Measurements from ENCODE around the gene CCDC14. TPM values are rescaled to one million over a fixed set of nuclear protein-coding genes. Genes with fewer than 3 reads are reported as not detected.
"Not testable (repeated sequence)": the region's sequence is repeated elsewhere in the genome, so short reads cannot be mapped to it uniquely, and the experiment has no call there.

CCDC14 gene, protein sequence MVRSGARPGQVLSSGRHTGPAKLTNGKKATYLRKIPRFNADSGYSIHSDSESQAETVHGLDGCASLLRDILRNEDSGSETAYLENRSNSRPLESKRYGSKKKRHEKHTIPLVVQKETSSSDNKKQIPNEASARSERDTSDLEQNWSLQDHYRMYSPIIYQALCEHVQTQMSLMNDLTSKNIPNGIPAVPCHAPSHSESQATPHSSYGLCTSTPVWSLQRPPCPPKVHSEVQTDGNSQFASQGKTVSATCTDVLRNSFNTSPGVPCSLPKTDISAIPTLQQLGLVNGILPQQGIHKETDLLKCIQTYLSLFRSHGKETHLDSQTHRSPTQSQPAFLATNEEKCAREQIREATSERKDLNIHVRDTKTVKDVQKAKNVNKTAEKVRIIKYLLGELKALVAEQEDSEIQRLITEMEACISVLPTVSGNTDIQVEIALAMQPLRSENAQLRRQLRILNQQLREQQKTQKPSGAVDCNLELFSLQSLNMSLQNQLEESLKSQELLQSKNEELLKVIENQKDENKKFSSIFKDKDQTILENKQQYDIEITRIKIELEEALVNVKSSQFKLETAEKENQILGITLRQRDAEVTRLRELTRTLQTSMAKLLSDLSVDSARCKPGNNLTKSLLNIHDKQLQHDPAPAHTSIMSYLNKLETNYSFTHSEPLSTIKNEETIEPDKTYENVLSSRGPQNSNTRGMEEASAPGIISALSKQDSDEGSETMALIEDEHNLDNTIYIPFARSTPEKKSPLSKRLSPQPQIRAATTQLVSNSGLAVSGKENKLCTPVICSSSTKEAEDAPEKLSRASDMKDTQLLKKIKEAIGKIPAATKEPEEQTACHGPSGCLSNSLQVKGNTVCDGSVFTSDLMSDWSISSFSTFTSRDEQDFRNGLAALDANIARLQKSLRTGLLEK
- total RNA-seq, result 10 to 100 TPM in 1 of 4 donors, 1 to 10 TPM in 3; 3.9 to 16.7 (median 6.4) TPM

- Histone ChIP-seq H3K4me3 (peak within 1 kb of the TSS; percentile 68 to 89 (median 78)), H3K9me3 (no peaks in the 10 kb centered on the region), H3K27me3 (no peaks in the 10 kb centered on the region), H3K36me3 (no peaks in the 10 kb centered on the region), H3K27ac (peak within 1 kb of the TSS; percentile 76 to 80 (median 76)), H3K4me1 (peaks cover 8 to 10% of the 10 kb centered on the region in 2 donors)
- DNase-seq, result peak; percentile 81 to 90
- intact Hi-C loops (cut with DNase I; ENCODE audit: low total_unique reads), result loop anchor here (2.0 to 10.0 kb wide), 2 partner anchors 72 to 76 kb away; partner anchors contain the start of genes KALRN and MYLK
- peak; percentile 97 to 98 for ATAC-seq
- in situ Hi-C loops (cut with MboI; ENCODE audit: low sequenced_read_pairs in 4 of 4), result no loop called here
- TF ChIP-seq, protein P1, sequence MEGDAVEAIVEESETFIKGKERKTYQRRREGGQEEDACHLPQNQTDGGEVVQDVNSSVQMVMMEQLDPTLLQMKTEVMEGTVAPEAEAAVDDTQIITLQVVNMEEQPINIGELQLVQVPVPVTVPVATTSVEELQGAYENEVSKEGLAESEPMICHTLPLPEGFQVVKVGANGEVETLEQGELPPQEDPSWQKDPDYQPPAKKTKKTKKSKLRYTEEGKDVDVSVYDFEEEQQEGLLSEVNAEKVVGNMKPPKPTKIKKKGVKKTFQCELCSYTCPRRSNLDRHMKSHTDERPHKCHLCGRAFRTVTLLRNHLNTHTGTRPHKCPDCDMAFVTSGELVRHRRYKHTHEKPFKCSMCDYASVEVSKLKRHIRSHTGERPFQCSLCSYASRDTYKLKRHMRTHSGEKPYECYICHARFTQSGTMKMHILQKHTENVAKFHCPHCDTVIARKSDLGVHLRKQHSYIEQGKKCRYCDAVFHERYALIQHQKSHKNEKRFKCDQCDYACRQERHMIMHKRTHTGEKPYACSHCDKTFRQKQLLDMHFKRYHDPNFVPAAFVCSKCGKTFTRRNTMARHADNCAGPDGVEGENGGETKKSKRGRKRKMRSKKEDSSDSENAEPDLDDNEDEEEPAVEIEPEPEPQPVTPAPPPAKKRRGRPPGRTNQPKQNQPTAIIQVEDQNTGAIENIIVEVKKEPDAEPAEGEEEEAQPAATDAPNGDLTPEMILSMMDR (IDR thresholded peaks at IDR 0.05 in 4 of 5, conservative IDR thresholded peaks at IDR 0.05 in 1 of 5), result no peak
- peak; percentile 58 to 62 for TF ChIP-seq POLR2A (IDR thresholded peaks at IDR 0.05)
Observed at GRCh38 chr3:123960781-123961507, at the start of gene CCDC14. Gene CCDC14 (minus strand): TSS chr3:123961229. CDS start chr3:123961173, 56 bp downstream.

DNA sequence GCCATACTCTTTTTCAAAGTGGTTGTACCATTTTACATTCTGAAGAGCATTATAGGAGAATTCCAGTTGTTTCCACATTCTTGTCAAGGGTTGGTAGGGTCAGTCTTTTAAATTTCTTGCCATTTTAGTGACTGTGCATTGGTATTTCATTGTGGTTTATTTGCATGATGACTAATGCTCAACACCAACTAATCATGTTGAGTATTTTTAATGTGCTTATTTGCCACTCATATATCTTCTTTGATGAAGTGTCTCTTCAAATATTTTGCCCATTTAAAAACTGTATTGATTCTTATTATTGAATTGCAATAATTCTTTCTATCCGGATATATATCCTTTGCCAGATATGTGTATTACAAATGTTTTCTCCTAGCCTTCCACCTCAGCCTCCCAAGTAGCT is 47.3 kb upstream of the CCDC14 start:
- DNase-seq; H3K9me3 ChIP-seq; ATAC-seq; H3K36me3 ChIP-seq; H3K4me1 ChIP-seq; H3K27me3 ChIP-seq; H3K27ac ChIP-seq; H3K4me3 ChIP-seq; intact Hi-C loops (cut with DNase I; ENCODE audit: low total_unique reads): not testable (repeated sequence)
- in situ Hi-C loops (cut with MboI; ENCODE audit: low sequenced_read_pairs in 4 of 4), result loop anchor here in 1 of 4 donors (25.0 kb wide), 1 partner anchor 454 kb away; no protein-coding TSS in a partner anchor

DNA sequence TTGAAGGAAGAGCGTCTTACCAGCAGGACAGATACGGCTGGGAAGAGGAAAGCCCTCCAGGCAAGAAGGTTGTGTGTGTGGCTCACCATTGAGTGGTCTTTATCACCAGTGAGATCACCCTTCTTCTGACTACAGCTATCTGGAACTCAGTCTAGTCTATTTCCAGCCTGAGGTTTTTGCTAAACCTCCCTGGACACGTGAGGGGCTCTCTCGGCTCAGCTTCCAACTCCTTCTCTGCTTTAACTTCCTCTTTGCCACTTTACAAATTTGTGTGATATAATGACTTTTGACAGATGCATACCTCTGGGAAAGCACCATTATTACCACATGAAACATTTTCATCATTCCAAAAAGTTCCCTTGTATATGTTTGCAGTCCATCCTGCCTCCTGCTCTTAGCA is 46.2 kb upstream of the CCDC14 start:
- Histone ChIP-seq H3K9me3 (no peaks in the 10 kb centered on the region), H3K27me3 (no peaks in the 10 kb centered on the region), H3K4me3 (no peak overlapping the region), H3K27ac (no peak overlapping the region), H3K4me1 (no peaks in the 10 kb centered on the region), H3K36me3 (no peaks in the 10 kb centered on the region)
- ATAC-seq (no peak), DNase-seq (no peak)
- intact Hi-C loops (cut with DNase I; ENCODE audit: low total_unique reads) (no loop called here), in situ Hi-C loops (cut with MboI; ENCODE audit: low sequenced_read_pairs in 4 of 4) (loop anchor here in 1 of 4 donors (25.0 kb wide), 1 partner anchor 455 kb away; no protein-coding TSS in a partner anchor)
- no peak for TF ChIP-seq POLR2A (IDR thresholded peaks at IDR 0.05)

GRCh38 chr3:124002405-124003079 is 41.5 kb upstream of the CCDC14 start:
- H3K27ac ChIP-seq; H3K4me3 ChIP-seq; H3K36me3 ChIP-seq; DNase-seq; H3K9me3 ChIP-seq; intact Hi-C loops (cut with DNase I; ENCODE audit: low total_unique reads); ATAC-seq; H3K27me3 ChIP-seq; H3K4me1 ChIP-seq: not testable (repeated sequence)
- in situ Hi-C loops (cut with MboI; ENCODE audit: low sequenced_read_pairs in 4 of 4), result loop anchor here in 1 of 4 donors (25.0 kb wide), 1 partner anchor 460 kb away; no protein-coding TSS in a partner anchor

DNA sequence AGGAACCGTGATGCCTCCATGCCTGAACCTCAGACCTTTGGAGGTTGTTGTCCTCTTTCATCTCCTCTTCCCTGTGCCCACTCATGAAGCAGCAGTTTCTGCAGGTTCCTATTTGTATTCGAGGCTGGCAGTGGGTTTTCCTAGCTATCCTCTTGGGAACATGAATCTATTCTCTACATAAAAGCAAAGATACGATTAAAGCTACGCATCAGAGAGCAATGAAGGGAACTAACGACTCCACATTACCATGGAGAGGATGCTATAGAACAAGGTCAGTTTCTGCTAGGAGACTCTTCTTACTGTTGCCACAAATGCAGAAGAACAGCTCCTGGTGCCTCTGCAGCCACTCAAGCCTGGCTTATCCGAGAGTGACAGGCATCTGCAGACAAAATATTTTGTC is 40.3 kb upstream of the CCDC14 start:
- ATAC-seq; intact Hi-C loops (cut with DNase I; ENCODE audit: low total_unique reads): not testable (repeated sequence)

DNA sequence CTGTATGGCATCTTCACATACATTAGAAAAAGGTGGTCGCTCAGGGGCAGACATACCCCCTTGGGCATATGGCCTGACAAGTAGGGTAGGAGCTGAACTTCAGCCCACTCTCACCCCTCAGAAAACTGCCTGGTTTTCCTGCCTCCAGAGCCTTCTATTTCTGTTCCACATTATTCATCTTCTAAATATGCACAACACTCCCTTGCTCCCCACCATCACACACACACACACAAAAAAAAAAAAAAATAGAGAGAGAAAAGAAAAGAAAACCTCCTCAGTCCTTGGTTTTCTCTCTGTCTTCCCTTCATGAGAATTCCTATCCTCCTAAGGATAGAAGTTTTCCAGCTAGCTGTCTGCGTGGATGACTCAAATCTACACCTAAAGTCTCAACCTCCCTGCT is 36.5 kb upstream of the CCDC14 start:
- Histone ChIP-seq H3K36me3 (no peaks in the 10 kb centered on the region), H3K27ac (no peak overlapping the region), H3K9me3 (no peaks in the 10 kb centered on the region), H3K27me3 (no peaks in the 10 kb centered on the region), H3K4me3 (no peak overlapping the region), H3K4me1 (no peaks in the 10 kb centered on the region)
- no peak for TF ChIP-seq POLR2A (IDR thresholded peaks at IDR 0.05)
- TF ChIP-seq, protein P1 (IDR thresholded peaks at IDR 0.05 in 4 of 5, conservative IDR thresholded peaks at IDR 0.05 in 1 of 5), result no peak
- ATAC-seq (no peak), DNase-seq (no peak)
- intact Hi-C loops (cut with DNase I; ENCODE audit: low total_unique reads) (loop anchor here (10.0 kb wide), 1 partner anchor 813 kb away; no protein-coding TSS in a partner anchor), in situ Hi-C loops (cut with MboI; ENCODE audit: low sequenced_read_pairs in 4 of 4) (no loop called here)

More for the DNA sequence above, 40.3 kb upstream of the CCDC14 start:
- in situ Hi-C loops (cut with MboI; ENCODE audit: low sequenced_read_pairs in 4 of 4), result loop anchor here in 1 of 4 donors (25.0 kb wide), 1 partner anchor 461 kb away; no protein-coding TSS in a partner anchor
- not testable (repeated sequence) for H3K27ac ChIP-seq, DNase-seq, H3K9me3 ChIP-seq, H3K4me3 ChIP-seq, H3K4me1 ChIP-seq, H3K27me3 ChIP-seq, H3K36me3 ChIP-seq

Measured in gastrocnemius medialis (tissue), 4 donors.